HG03378 (cell line): ENCODE data around the gene EWSR1.

Source experiments
- ATAC-seq: cut with Tn5 transposase; IDR thresholded peaks from one replicate; pipeline ENCODE4 v1.9.1; 2021; ENCODE audit warnings: mild to moderate bottlenecking, moderate library complexity; ENCODE audit not compliant: unreplicated experiment

Gene EWSR1

GRCh38 chr22:29315286-29316140 lies 47.4 kb downstream of the EWSR1 start, which contains the start of gene RASL10A:
Gene RASL10A (minus strand): TSS chr22:29315697. CDS start chr22:29315246, 451 bp downstream.
- no peak for ATAC-seq

- ATAC-seq: no peak
These were observed 48.2 kb downstream of the EWSR1 start for GRCh38 chr22:29316141-29316828.

GRCh38 chr22:29317827-29318454 lies 49.9 kb downstream of the EWSR1 start:
- ATAC-seq: no peak

GRCh38 chr22:29319072-29319471 lies 51.0 kb downstream of the EWSR1 start:
- ATAC-seq: no peak

- ATAC-seq: no peak
These were observed 52.5 kb downstream of the EWSR1 start for GRCh38 chr22:29320546-29320945.

GRCh38 chr22:29323641-29324040 lies 55.6 kb downstream of the EWSR1 start:
- no peak for ATAC-seq

GRCh38 chr22:29325356-29325755 lies 57.3 kb downstream of the EWSR1 start:
- no peak for ATAC-seq

GRCh38 chr22:29325785-29326315 lies 57.8 kb downstream of the EWSR1 start:
- no peak for ATAC-seq

- no peak for ATAC-seq
These were observed 58.4 kb downstream of the EWSR1 start for GRCh38 chr22:29326481-29326880.

- no peak for ATAC-seq
These were observed 59.2 kb downstream of the EWSR1 start for GRCh38 chr22:29327089-29327764.

- no peak for ATAC-seq
These were observed 60.0 kb downstream of the EWSR1 start for GRCh38 chr22:29328055-29328454.

GRCh38 chr22:29328566-29329500 lies 60.8 kb downstream of the EWSR1 start:
- ATAC-seq: no peak

GRCh38 chr22:29329581-29329980 lies 61.5 kb downstream of the EWSR1 start:
- no peak for ATAC-seq

- no peak for ATAC-seq
These were observed 62.2 kb downstream of the EWSR1 start for GRCh38 chr22:29330291-29330690.

GRCh38 chr22:29330753-29331152 lies 62.7 kb downstream of the EWSR1 start:
- no peak for ATAC-seq

GRCh38 chr22:29331213-29331612 lies 63.1 kb downstream of the EWSR1 start:
- no peak for ATAC-seq

- no peak for ATAC-seq
These were observed 63.7 kb downstream of the EWSR1 start for GRCh38 chr22:29331658-29332300.

- ATAC-seq: no peak
These were observed 64.9 kb downstream of the EWSR1 start for GRCh38 chr22:29332886-29333496.

GRCh38 chr22:29334148-29334547 lies 66.1 kb downstream of the EWSR1 start:
- ATAC-seq: no peak
